OCI-LY1 (cell line): ENCODE measurements around the gene SLC30A9.

Experiments used
- EZH2 ChIP-seq: fragments of 200-600 bp; sonication (generic), shearing (Covaris generic); IDR thresholded peaks from 2 replicates; pipeline ENCODE4 v1.8.0; 2017; ENCODE audit warnings: borderline replicate concordance, mixed run types, mild to moderate bottlenecking, antibody characterized with exemption, low read length, moderate library complexity, mixed read lengths
- TF ChIP-seq, protein P1 (sequence below): fragments of 200-600 bp; sonication (generic), shearing (Covaris generic); IDR thresholded peaks from 2 replicates; pipeline ENCODE4 v1.5.1; 2017; ENCODE audit warnings: mild to moderate bottlenecking, antibody characterized with exemption, low read length, moderate library complexity, mixed read lengths

DNA sequence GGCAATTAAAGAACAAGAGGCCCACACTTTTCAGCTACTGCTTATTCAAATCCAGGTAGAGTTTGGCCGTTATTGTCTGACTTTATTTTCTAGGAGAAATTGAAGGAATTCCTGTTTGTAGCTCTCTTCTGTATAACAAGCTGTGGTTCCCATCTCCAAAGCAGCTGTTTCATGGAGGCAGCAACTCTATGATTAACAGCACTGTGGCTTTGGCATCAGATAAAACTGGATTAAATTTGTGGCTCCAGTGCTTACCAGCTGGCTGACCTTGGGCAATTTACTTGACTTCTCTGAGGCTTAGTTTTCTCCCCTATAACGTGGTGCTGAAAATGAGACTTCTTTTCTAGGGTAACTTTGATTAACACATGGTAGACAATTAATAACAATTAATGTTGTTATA is 28.1 kb downstream of the SLC30A9 start:
- TF ChIP-seq, protein P1, sequence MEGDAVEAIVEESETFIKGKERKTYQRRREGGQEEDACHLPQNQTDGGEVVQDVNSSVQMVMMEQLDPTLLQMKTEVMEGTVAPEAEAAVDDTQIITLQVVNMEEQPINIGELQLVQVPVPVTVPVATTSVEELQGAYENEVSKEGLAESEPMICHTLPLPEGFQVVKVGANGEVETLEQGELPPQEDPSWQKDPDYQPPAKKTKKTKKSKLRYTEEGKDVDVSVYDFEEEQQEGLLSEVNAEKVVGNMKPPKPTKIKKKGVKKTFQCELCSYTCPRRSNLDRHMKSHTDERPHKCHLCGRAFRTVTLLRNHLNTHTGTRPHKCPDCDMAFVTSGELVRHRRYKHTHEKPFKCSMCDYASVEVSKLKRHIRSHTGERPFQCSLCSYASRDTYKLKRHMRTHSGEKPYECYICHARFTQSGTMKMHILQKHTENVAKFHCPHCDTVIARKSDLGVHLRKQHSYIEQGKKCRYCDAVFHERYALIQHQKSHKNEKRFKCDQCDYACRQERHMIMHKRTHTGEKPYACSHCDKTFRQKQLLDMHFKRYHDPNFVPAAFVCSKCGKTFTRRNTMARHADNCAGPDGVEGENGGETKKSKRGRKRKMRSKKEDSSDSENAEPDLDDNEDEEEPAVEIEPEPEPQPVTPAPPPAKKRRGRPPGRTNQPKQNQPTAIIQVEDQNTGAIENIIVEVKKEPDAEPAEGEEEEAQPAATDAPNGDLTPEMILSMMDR, result no peak
- TF ChIP-seq EZH2, result no peak
